WTC11 (cell line): ENCODE results near the gene TMEM82. TPM values are rescaled to one million over a fixed set of nuclear protein-coding genes. Genes with fewer than 3 reads are reported as not detected.
A peak's percentile ranks its signal among the peaks of the same experiment; 100 is the strongest.

Experiments
- ATAC-seq: fragments of 200-7000 bp; cut with Tn5 transposase; 2 replicates; pipeline ENCODE4 v1.10.0; 2021; ENCODE audit warnings: mild to moderate bottlenecking, moderate library complexity
- CTCF ChIA-PET: fragments of 300-600 bp; sonication (Branson Sonifier 250); formaldehyde crosslinking; loops from one replicate; lab custom pipeline; 2021; ENCODE audit warnings: antibody characterized with exemption; lab: Charles Lee
- POLR2A ChIA-PET: fragments of 350-600 bp; sonication (Branson Sonifier 250); formaldehyde crosslinking; loops from one replicate; lab custom pipeline; 2021; ENCODE audit warnings: antibody characterized with exemption; lab: Charles Lee
- DNase-seq: peaks from one replicate; pipeline ENCODE4 v3.0.0; 2021; ENCODE audit warnings: low spot score
- H3K27ac Mint-ChIP-seq: 2 replicates; pipeline ENCODE4 v1.8.0; 2021; ENCODE audit warnings: mixed read lengths
- H3K27me3 Mint-ChIP-seq: 2 replicates; pipeline ENCODE4 v1.8.0; 2021; ENCODE audit warnings: low read depth, mild to moderate bottlenecking, moderate library complexity, mixed read lengths
- H3K36me3 Mint-ChIP-seq: 2 replicates; pipeline ENCODE4 v1.8.0; 2021; ENCODE audit warnings: mixed read lengths
- H3K4me1 Mint-ChIP-seq: 2 replicates; pipeline ENCODE4 v1.8.0; 2022; ENCODE audit warnings: mixed read lengths
- H3K4me3 Mint-ChIP-seq: 2 replicates; pipeline ENCODE4 v1.8.0; 2021; ENCODE audit warnings: mild to moderate bottlenecking, moderate library complexity, mixed read lengths
- H3K9me3 Mint-ChIP-seq: 2 replicates; pipeline ENCODE4 v1.8.0; 2021; ENCODE audit warnings: mixed read lengths
- ATF2 ChIP-seq: sonication (generic); formaldehyde crosslinking; IDR thresholded peaks from 2 replicates; pipeline ENCODE4 v1.8.1; 2022; ENCODE audit warnings: low read depth, missing genetic modification reagents, borderline replicate concordance
- CBFB ChIP-seq: sonication (generic); formaldehyde crosslinking; IDR thresholded peaks from 2 replicates; pipeline ENCODE4 v1.8.1; 2022; ENCODE audit warnings: mild to moderate bottlenecking, low read depth, missing genetic modification reagents
- CDX4 ChIP-seq: fragments of 250-450 bp; sonication (Bioruptor Pico); IDR thresholded peaks from 2 replicates; pipeline ENCODE4 v1.9.0; 2021; ENCODE audit warnings: moderate library complexity, mild to moderate bottlenecking, inconsistent platforms, borderline replicate concordance
- GABPB1 ChIP-seq: sonication (generic); formaldehyde crosslinking; IDR thresholded peaks from 2 replicates; pipeline ENCODE4 v1.8.1; 2023; ENCODE audit warnings: mild to moderate bottlenecking, missing genetic modification reagents
- HMGXB4 ChIP-seq: sonication (generic); formaldehyde crosslinking; IDR thresholded peaks from 2 replicates; pipeline ENCODE4 v1.8.1; 2023; ENCODE audit warnings: mild to moderate bottlenecking, moderate library complexity, missing genetic modification reagents
- MAX ChIP-seq: sonication (generic); formaldehyde crosslinking; IDR thresholded peaks from 2 replicates; pipeline ENCODE4 v1.8.0; 2022; ENCODE audit warnings: mild to moderate bottlenecking, missing genetic modification reagents
- NFE2L1 ChIP-seq: sonication (generic); formaldehyde crosslinking; IDR thresholded peaks from 2 replicates; pipeline ENCODE4 v1.8.1; 2023; ENCODE audit warnings: missing genetic modification reagents
- NFYB ChIP-seq: sonication (generic); formaldehyde crosslinking; conservative IDR thresholded peaks from 2 replicates; pipeline ENCODE4 v1.8.0; 2022; ENCODE audit warnings: low read depth, missing genetic modification reagents
- STAT6 ChIP-seq: sonication (generic); formaldehyde crosslinking; conservative IDR thresholded peaks from 2 replicates; pipeline ENCODE4 v1.8.1; 2023; ENCODE audit warnings: mild to moderate bottlenecking, low read depth, missing genetic modification reagents, moderate library complexity
- TEAD4 ChIP-seq: sonication (generic); formaldehyde crosslinking; IDR thresholded peaks from 2 replicates; pipeline ENCODE4 v1.8.0; 2022; ENCODE audit warnings: mild to moderate bottlenecking, missing genetic modification reagents
- ZNF263 ChIP-seq: sonication (generic); formaldehyde crosslinking; IDR thresholded peaks from 2 replicates; pipeline ENCODE4 v1.8.1; 2022; ENCODE audit warnings: low read depth, mild to moderate bottlenecking, moderate library complexity, missing genetic modification reagents
- ZNF423 ChIP-seq: fragments of 250-450 bp; sonication (Bioruptor Pico); IDR thresholded peaks from 2 replicates; pipeline ENCODE4 v2.1.2; 2022; ENCODE audit warnings: mild to moderate bottlenecking, moderate library complexity
- total RNA-seq: library from RNA; stranded (reverse); gene quantifications from 3 replicates; pipeline ENCODE4 v1.2.3, GENCODE V29; 2021

The TMEM82 gene
- total RNA-seq, 1 experiment from 2014 or later = 0.48 TPM

GRCh38 chr1:15758953-15759661 is 16.8 kb downstream of the TMEM82 start (continued):
- no peak; the same call in 1 of the 2 replicates for TF ChIP-seq GABPB1 (CRISPR knock-in tag)
- TF ChIP-seq ZNF263 (CRISPR knock-in tag) = no peak
- TF ChIP-seq CDX4 (CRISPR knock-in tag) = no peak
- TF ChIP-seq CBFB (CRISPR knock-in tag) = no peak
- TF ChIP-seq MAX (CRISPR knock-in tag) = peak; percentile 45

GRCh38 chr1:15760520-15761211 is 18.4 kb downstream of the TMEM82 start:
- H3K4me3 Mint-ChIP-seq = peak overlapping the region; percentile 91
- no peak for TF ChIP-seq CDX4 (CRISPR knock-in tag)
- peak; percentile 59; the same call in 1 of the 2 replicates for TF ChIP-seq ZNF423 (CRISPR knock-in tag)
- ATAC-seq = peak; percentile 5; the same call in 1 of the 2 replicates
- H3K27me3 Mint-ChIP-seq = no peaks in the 10 kb centered on the region
- H3K36me3 Mint-ChIP-seq = peaks cover 21% of the 10 kb centered on the region
- no peak for DNase-seq
- H3K27ac Mint-ChIP-seq = peak overlapping the region; percentile 65; the same call in 1 of the 2 replicates
- no peaks in the 10 kb centered on the region for H3K9me3 Mint-ChIP-seq
- CTCF ChIA-PET = interaction anchor here (0.6 to 4.7 kb wide), 10 partner anchors 17 to 202 kb away, joined by 3 to 20 read pairs (median 4); no protein-coding TSS in a partner anchor
- POLR2A ChIA-PET = interaction anchor here (0.6 to 1.3 kb wide), 3 partner anchors 73 to 237 kb away, joined by 3 to 9 read pairs (median 3); partner anchors contain the start of gene DNAJC16
- H3K4me1 Mint-ChIP-seq = peaks cover 49% of the 10 kb centered on the region

GRCh38 chr1:15761366-15762128 is 19.2 kb downstream of the TMEM82 start:
- peak overlapping the region; percentile 71; the same call in 1 of the 2 replicates for H3K27ac Mint-ChIP-seq
- H3K36me3 Mint-ChIP-seq = peaks cover 27% of the 10 kb centered on the region
- DNase-seq (no peak), ATAC-seq (no peak)
- ChIA-PET POLR2A (interaction anchor here (0.6 to 1.3 kb wide), 3 partner anchors 75 to 235 kb away, joined by 3 to 4 read pairs (median 3); partner anchors contain the start of gene DNAJC16), CTCF (interaction anchor here (0.7 to 4.7 kb wide), 5 partner anchors 20 to 860 kb away, joined by 3 to 20 read pairs (median 7); no protein-coding TSS in a partner anchor)
- no peak for TF ChIP-seq HMGXB4 (CRISPR knock-in tag)
- H3K4me3 Mint-ChIP-seq = peak overlapping the region; percentile 91; the same call in 1 of the 2 replicates
- H3K9me3 Mint-ChIP-seq = no peaks in the 10 kb centered on the region
- peaks cover 40% of the 10 kb centered on the region for H3K4me1 Mint-ChIP-seq
- no peaks in the 10 kb centered on the region for H3K27me3 Mint-ChIP-seq

- H3K4me1 Mint-ChIP-seq = peaks cover 30% of the 10 kb centered on the region
- no peak for DNase-seq
- peak overlapping the region; percentile 90 for H3K27ac Mint-ChIP-seq
- H3K4me3 Mint-ChIP-seq = no peak overlapping the region
- H3K27me3 Mint-ChIP-seq = no peaks in the 10 kb centered on the region
- ChIA-PET POLR2A (interaction anchor here (0.5 to 0.7 kb wide), 2 partner anchors 11 to 74 kb away, joined by 3 to 7 read pairs; no protein-coding TSS in a partner anchor), CTCF (interaction anchor here (0.7 to 4.7 kb wide), 6 partner anchors 21 to 861 kb away, joined by 3 to 20 read pairs (median 4); no protein-coding TSS in a partner anchor)
- peaks cover 27% of the 10 kb centered on the region for H3K36me3 Mint-ChIP-seq
- no peaks in the 10 kb centered on the region for H3K9me3 Mint-ChIP-seq
- ATAC-seq = no peak
- TF ChIP-seq CBFB (CRISPR knock-in tag) (no peak), ATF2 (CRISPR knock-in tag) (no peak), NFE2L1 (CRISPR knock-in tag) (no peak), STAT6 (CRISPR knock-in tag) (no peak), TEAD4 (CRISPR knock-in tag) (no peak), NFYB (CRISPR knock-in tag) (no peak)
Observed at GRCh38 chr1:15762546-15762945, 20.2 kb downstream of the TMEM82 start.
